Measurements from ENCODE around the gene TMEM231. TPM values are rescaled to one million over a fixed set of nuclear protein-coding genes. Genes with fewer than 3 reads are reported as not detected.
"Not testable (repeated sequence)": the region's sequence is repeated elsewhere in the genome, so short reads cannot be mapped to it uniquely, and the experiment has no call there.

Gene TMEM231
- total RNA-seq, 2 donors from 2014 or later = 2.6 to 7.6 TPM

GRCh38 chr16:75593308-75593707, 37.3 kb upstream of the TMEM231 start:
- Histone ChIP-seq H3K27ac (no peak overlapping the region), H3K27me3 (no peaks in the 10 kb centered on the region), H3K9me3 (no peaks in the 10 kb centered on the region), H3K4me3 (no peak overlapping the region), H3K36me3 (replicated peaks in 1 of 2; ENCODE audit: insufficient read depth in 1 of 2, low read depth in 2 of 2) (no peaks in the 10 kb centered on the region), H3K4me1 (no peaks in the 10 kb centered on the region)
- intact Hi-C loops (cut with DNase I) = no loop called here
- WGBS, 2 donors = 93 to 96% methylated on average over 6 of the region's 6 CpGs
- ATAC-seq (no peak), DNase-seq (no peak)
- TF ChIP-seq POLR2A (IDR thresholded peaks at IDR 0.05) (no peak), CTCF (IDR thresholded peaks at IDR 0.05) (no peak)

- ATAC-seq; H3K36me3 ChIP-seq (replicated peaks in 1 of 2; ENCODE audit: insufficient read depth in 1 of 2, low read depth in 2 of 2); intact Hi-C loops (cut with DNase I); H3K27ac ChIP-seq; H3K4me3 ChIP-seq; H3K9me3 ChIP-seq; H3K4me1 ChIP-seq; H3K27me3 ChIP-seq; DNase-seq: not testable (repeated sequence)
- whole genome bisulfite sequencing, 2 donors = 75 to 79% methylated on average over 9 of the region's 9 CpGs
Observed at GRCh38 chr16:75591927-75592326, 35.9 kb upstream of the TMEM231 start.

- Histone ChIP-seq H3K9me3 (no peaks in the 10 kb centered on the region), H3K27me3 (no peaks in the 10 kb centered on the region), H3K4me3 (no peak overlapping the region), H3K4me1 (no peaks in the 10 kb centered on the region), H3K36me3 (replicated peaks in 1 of 2; ENCODE audit: insufficient read depth in 1 of 2, low read depth in 2 of 2) (no peaks in the 10 kb centered on the region), H3K27ac (no peak overlapping the region)
- intact Hi-C loops (cut with DNase I) = no loop called here
- TF ChIP-seq POLR2A (IDR thresholded peaks at IDR 0.05) = no peak
- no peak for TF ChIP-seq CTCF (IDR thresholded peaks at IDR 0.05)
- DNase-seq (peak in 3 of 4 donors; percentile 14 to 31 (median 19)), ATAC-seq (peak; percentile 56)
- WGBS, 2 donors = 73 to 74% methylated on average over 8 of the region's 8 CpGs
Observed at GRCh38 chr16:75590920-75591843, 35.1 kb upstream of the TMEM231 start.

GRCh38 chr16:75589306-75589705, 33.3 kb upstream of the TMEM231 start:
- ATAC-seq (peak; percentile 48), DNase-seq (no peak)
- Histone ChIP-seq H3K27me3 (no peaks in the 10 kb centered on the region), H3K9me3 (no peaks in the 10 kb centered on the region), H3K4me3 (no peak overlapping the region), H3K27ac (no peak overlapping the region), H3K4me1 (no peaks in the 10 kb centered on the region), H3K36me3 (replicated peaks in 1 of 2; ENCODE audit: insufficient read depth in 1 of 2, low read depth in 2 of 2) (no peaks in the 10 kb centered on the region)
- intact Hi-C loops (cut with DNase I) = no loop called here
- no peak for TF ChIP-seq CTCF (IDR thresholded peaks at IDR 0.05)
- no peak for TF ChIP-seq POLR2A (IDR thresholded peaks at IDR 0.05)
- WGBS, 2 donors = 90 to 93% methylated on average over 3 of the region's 3 CpGs

GRCh38 chr16:75588716-75589115, 32.7 kb upstream of the TMEM231 start:
- ATAC-seq (no peak), DNase-seq (no peak)
- Histone ChIP-seq H3K4me3 (no peak overlapping the region), H3K9me3 (no peaks in the 10 kb centered on the region), H3K27ac (no peak overlapping the region), H3K4me1 (no peaks in the 10 kb centered on the region), H3K36me3 (replicated peaks in 1 of 2; ENCODE audit: insufficient read depth in 1 of 2, low read depth in 2 of 2) (no peaks in the 10 kb centered on the region), H3K27me3 (no peaks in the 10 kb centered on the region)
- no peak for TF ChIP-seq CTCF (IDR thresholded peaks at IDR 0.05)
- no peak for TF ChIP-seq POLR2A (IDR thresholded peaks at IDR 0.05)
- intact Hi-C loops (cut with DNase I) = no loop called here
- 99 to 100% methylated on average over 4 of the region's 4 CpGs for WGBS, 2 donors
